ENCODE data around the gene NUDT16.

Gene NUDT16

GRCh38 chr3:131381445-131382291 is at the start of gene NUDT16:
Gene NUDT16, plus strand, starts transcription at chr3:131381774. Its CDS starts 31 bp downstream, at chr3:131381805.
- Histone ChIP-seq H3K9ac (peak within 1 kb of the TSS; percentile 42 to 81 (median 64); a peak in 20 of 22 replicates), H3K4me1 (peaks cover 17 to 39% (median 20%) of the 10 kb centered on the region in 10 experiments), H3K4me2 (peak within 1 kb of the TSS; percentile 65 to 94 (median 84)), H4K20me1 (no peaks in the 10 kb centered on the region), H3K27me3 (peaks cover 22 to 40% (median 30%) of the 10 kb centered on the region in 11 experiments), H3K4me3 (peak within 1 kb of the TSS; percentile 63 to 77 (median 69)), H3K36me3 (peaks cover 0 to 13% (median 0%) of the 10 kb centered on the region in 11 experiments; a peak in 4 of 22 replicates), H3K9me3 (replicated peaks in 1 of 11) (peaks cover 11 to 27% (median 17%) of the 10 kb centered on the region in 11 experiments; a peak in 20 of 22 replicates), H3K27ac (peak within 1 kb of the TSS in 9 of 11 experiments; percentile 22 to 67 (median 49); a peak in 11 of 22 replicates)
- TF ChIP-seq Cebpa-rat (IDR thresholded peaks at IDR 0.05) = no peak

GRCh38 chr3:131338948-131339640 is 42.5 kb upstream of the NUDT16 start:
- Histone ChIP-seq H3K27me3 (no peaks in the 10 kb centered on the region), H3K36me3 (no peaks in the 10 kb centered on the region; a peak in 1 of 22 replicates), H3K4me3 (no peak overlapping the region), H3K27ac (no peak overlapping the region), H3K9me3 (replicated peaks in 1 of 11) (peaks cover 7 to 13% (median 10%) of the 10 kb centered on the region in 11 experiments; a peak in 20 of 22 replicates), H4K20me1 (no peaks in the 10 kb centered on the region), H3K4me2 (peak overlapping the region in 2 of 11 experiments; percentile 11 to 43; a peak in 2 of 22 replicates), H3K9ac (no peak overlapping the region), H3K4me1 (peaks cover 0 to 13% (median 0%) of the 10 kb centered on the region in 10 experiments; a peak in 4 of 20 replicates)
- no peak for TF ChIP-seq Cebpa-rat (IDR thresholded peaks at IDR 0.05)

- Histone ChIP-seq H3K27me3 (no peaks in the 10 kb centered on the region), H3K4me2 (no peak overlapping the region), H3K9me3 (replicated peaks in 1 of 11) (peaks cover 7 to 13% (median 11%) of the 10 kb centered on the region in 11 experiments; a peak in 20 of 22 replicates), H3K9ac (no peak overlapping the region), H3K27ac (no peak overlapping the region), H4K20me1 (no peaks in the 10 kb centered on the region), H3K4me3 (no peak overlapping the region), H3K36me3 (no peaks in the 10 kb centered on the region; a peak in 1 of 22 replicates), H3K4me1 (peaks cover 0 to 13% (median 0%) of the 10 kb centered on the region in 10 experiments; a peak in 4 of 20 replicates)
- TF ChIP-seq Cebpa-rat (IDR thresholded peaks at IDR 0.05) = no peak
Measured at GRCh38 chr3:131341761-131342160, 39.8 kb upstream of the NUDT16 start.

- no peak for TF ChIP-seq Cebpa-rat (IDR thresholded peaks at IDR 0.05)
- H3K27ac ChIP-seq = no peak overlapping the region
- H3K9me3 ChIP-seq (replicated peaks in 1 of 11) = peaks cover under 1 to 5% (median 2%) of the 10 kb centered on the region in 11 experiments; a peak in 10 of 22 replicates
Measured at GRCh38 chr3:131348911-131349310, 32.7 kb upstream of the NUDT16 start.

GRCh38 chr3:131349454-131349853 is 32.1 kb upstream of the NUDT16 start:
- H3K9ac ChIP-seq = no peak overlapping the region
- H4K20me1 ChIP-seq = no peaks in the 10 kb centered on the region
- H3K9me3 ChIP-seq (replicated peaks in 1 of 11) = peaks cover 0 to 4% (median 0%) of the 10 kb centered on the region in 11 experiments; a peak in 1 of 22 replicates
- no peaks in the 10 kb centered on the region for H3K36me3 ChIP-seq
- peaks cover 3 to 36% (median 21%) of the 10 kb centered on the region in 10 experiments; a peak in 15 of 20 replicates for H3K4me1 ChIP-seq
- no peak for TF ChIP-seq Cebpa-rat (IDR thresholded peaks at IDR 0.05)
- H3K4me3 ChIP-seq = no peak overlapping the region
- no peak overlapping the region; a peak in 1 of 22 replicates for H3K27ac ChIP-seq
- H3K4me2 ChIP-seq = peak overlapping the region in 7 of 11 experiments; percentile 1 to 47 (median 21); a peak in 12 of 22 replicates
- no peaks in the 10 kb centered on the region for H3K27me3 ChIP-seq

More at GRCh38 chr3:131348911-131349310, 32.7 kb upstream of the NUDT16 start:
- Histone ChIP-seq H3K36me3 (no peaks in the 10 kb centered on the region), H3K9ac (no peak overlapping the region), H3K4me3 (no peak overlapping the region), H3K4me2 (peak overlapping the region in 5 of 11 experiments; percentile 1 to 47 (median 19); a peak in 6 of 22 replicates), H3K27me3 (no peaks in the 10 kb centered on the region), H3K4me1 (peaks cover 3 to 32% (median 17%) of the 10 kb centered on the region in 10 experiments; a peak in 15 of 20 replicates), H4K20me1 (no peaks in the 10 kb centered on the region)

- Histone ChIP-seq H3K9ac (no peak overlapping the region), H3K36me3 (no peaks in the 10 kb centered on the region), H3K4me3 (no peak overlapping the region), H3K27ac (no peak overlapping the region; a peak in 1 of 22 replicates), H4K20me1 (no peaks in the 10 kb centered on the region), H3K27me3 (no peaks in the 10 kb centered on the region), H3K4me2 (peak overlapping the region in 6 of 11 experiments; percentile 1 to 47 (median 20); a peak in 9 of 22 replicates), H3K9me3 (replicated peaks in 1 of 11) (peaks cover 0 to 4% (median 0%) of the 10 kb centered on the region in 11 experiments; a peak in 1 of 22 replicates), H3K4me1 (peaks cover 3 to 36% (median 21%) of the 10 kb centered on the region in 10 experiments; a peak in 15 of 20 replicates)
- TF ChIP-seq Cebpa-rat (IDR thresholded peaks at IDR 0.05) = no peak
Measured at GRCh38 chr3:131349946-131350347, 31.6 kb upstream of the NUDT16 start.

- H3K4me1 ChIP-seq = peaks cover 3 to 36% (median 21%) of the 10 kb centered on the region in 10 experiments; a peak in 15 of 20 replicates
- no peak for TF ChIP-seq Cebpa-rat (IDR thresholded peaks at IDR 0.05)
- H3K36me3 ChIP-seq = no peaks in the 10 kb centered on the region
- H3K27me3 ChIP-seq = no peaks in the 10 kb centered on the region
- H3K9ac ChIP-seq = no peak overlapping the region
- H3K4me3 ChIP-seq = no peak overlapping the region
- peaks cover 0 to 3% (median 0%) of the 10 kb centered on the region in 11 experiments; a peak in 1 of 22 replicates for H3K9me3 ChIP-seq (replicated peaks in 1 of 11)
- no peak overlapping the region for H3K27ac ChIP-seq
- no peak overlapping the region for H3K4me2 ChIP-seq
- H4K20me1 ChIP-seq = no peaks in the 10 kb centered on the region
Measured at GRCh38 chr3:131350506-131350905, 31.1 kb upstream of the NUDT16 start.

GRCh38 chr3:131353016-131353877 is 28.3 kb upstream of the NUDT16 start:
- Histone ChIP-seq H3K27ac (no peak overlapping the region; a peak in 1 of 22 replicates), H4K20me1 (no peaks in the 10 kb centered on the region), H3K9ac (peak overlapping the region in 1 of 11 experiments; percentile 14; a peak in 1 of 22 replicates), H3K9me3 (replicated peaks in 1 of 11) (no peaks in the 10 kb centered on the region), H3K36me3 (no peaks in the 10 kb centered on the region), H3K4me2 (peak overlapping the region in 9 of 11 experiments; percentile 26 to 70 (median 45); a peak in 19 of 22 replicates), H3K4me3 (no peak overlapping the region), H3K27me3 (no peaks in the 10 kb centered on the region), H3K4me1 (peaks cover 3 to 36% (median 21%) of the 10 kb centered on the region in 10 experiments; a peak in 15 of 20 replicates)
- TF ChIP-seq Cebpa-rat (IDR thresholded peaks at IDR 0.05) = no peak
